Osteocyte (in vitro differentiated cells): ENCODE measurements around the gene RFX6. TPM values are rescaled to one million over a fixed set of nuclear protein-coding genes. Genes with fewer than 3 reads are reported as not detected.

Source experiments
- DNase-seq: peaks from one replicate; pipeline ENCODE4 v3.0.0; 2021; ENCODE audit warnings: mixed read lengths; ENCODE audit not compliant: unreplicated experiment; ENCODE audit errors: extremely low spot score
- H3K27ac Mint-ChIP-seq: one replicate; pipeline ENCODE4 v1.8.0; 2021; ENCODE audit warnings: mild to moderate bottlenecking, mixed read lengths; ENCODE audit not compliant: unreplicated experiment
- H3K27me3 Mint-ChIP-seq: one replicate; pipeline ENCODE4 v1.8.0; 2021; ENCODE audit warnings: mixed read lengths; ENCODE audit not compliant: unreplicated experiment
- H3K36me3 Mint-ChIP-seq: one replicate; pipeline ENCODE4 v1.8.0; 2021; ENCODE audit warnings: mixed read lengths; ENCODE audit not compliant: unreplicated experiment
- H3K4me1 Mint-ChIP-seq: one replicate; pipeline ENCODE4 v1.8.0; 2021; ENCODE audit warnings: mixed read lengths; ENCODE audit not compliant: unreplicated experiment
- H3K4me3 Mint-ChIP-seq: one replicate; pipeline ENCODE4 v1.8.0; 2021; ENCODE audit warnings: mild to moderate bottlenecking, moderate library complexity, mixed read lengths; ENCODE audit not compliant: unreplicated experiment
- H3K9me3 Mint-ChIP-seq: one replicate; pipeline ENCODE4 v1.8.0; 2021; ENCODE audit warnings: mixed read lengths; ENCODE audit not compliant: unreplicated experiment
- CTCF ChIP-seq: fragments of 200-600 bp; sonication (generic); IDR thresholded peaks from 2 replicates; pipeline ENCODE4 v1.5.0; 2021; ENCODE audit warnings: antibody characterized with exemption, mild to moderate bottlenecking, moderate library complexity
- total RNA-seq: library from RNA; stranded (reverse); gene quantifications from 2 replicates; pipeline ENCODE4 v1.2.1, GENCODE V29; 2021

The RFX6 gene
- total RNA-seq, 1 donor from 2014 or later, result not detected

- Mint-ChIP-seq H3K4me3 (no peak overlapping the region), H3K27ac (no peak overlapping the region), H3K36me3 (no peaks in the 10 kb centered on the region), H3K4me1 (no peaks in the 10 kb centered on the region), H3K27me3 (peaks cover 13% of the 10 kb centered on the region), H3K9me3 (no peaks in the 10 kb centered on the region)
- no peak for DNase-seq
- no peak for TF ChIP-seq CTCF
Observed at GRCh38 chr6:116974526-116975316, 97.7 kb downstream of the RFX6 start.

GRCh38 chr6:116975600-116975999 lies 98.6 kb downstream of the RFX6 start:
- Mint-ChIP-seq H3K9me3 (no peaks in the 10 kb centered on the region), H3K4me3 (no peak overlapping the region), H3K27ac (no peak overlapping the region), H3K27me3 (peaks cover 7% of the 10 kb centered on the region), H3K4me1 (no peaks in the 10 kb centered on the region), H3K36me3 (no peaks in the 10 kb centered on the region)
- TF ChIP-seq CTCF, result no peak
- no peak for DNase-seq

GRCh38 chr6:116979560-116979959 lies 102.5 kb downstream of the RFX6 start:
- no peak for TF ChIP-seq CTCF
- no peak for DNase-seq
- no peak overlapping the region for H3K4me3 Mint-ChIP-seq
- H3K27me3 Mint-ChIP-seq, result peaks cover 3% of the 10 kb centered on the region
- H3K9me3 Mint-ChIP-seq, result peaks cover 8% of the 10 kb centered on the region
- no peak overlapping the region for H3K27ac Mint-ChIP-seq
- no peaks in the 10 kb centered on the region for H3K4me1 Mint-ChIP-seq
- H3K36me3 Mint-ChIP-seq, result no peaks in the 10 kb centered on the region

Other genes with a start within 250 kb of the RFX6 start
- gene ZUP1, start 208.5 kb upstream of the RFX6 start, total RNA-seq, result 9.4 and 10.0 TPM in 2 replicates
- 9.6 and 10.4 TPM in 2 replicates for gene KPNA5, start 196.0 kb upstream of the RFX6 start, total RNA-seq
- gene FAM162B, start 111.5 kb upstream of the RFX6 start, total RNA-seq, result not detected in 2 replicates
- gene GPRC6A, start 48.2 kb upstream of the RFX6 start, total RNA-seq, result not detected in 2 replicates